Astrocyte of the hippocampus (primary cell): ENCODE data around the gene FMN1.

ENCODE experiments used
- DNase-seq: peaks from one replicate; pipeline ENCODE4 v3.0.0; 2011; ENCODE audit warnings: low read depth, low spot score

Gene FMN1

GRCh38 chr15:32830241-32830640 is 364.3 kb downstream of the FMN1 start:
- DNase-seq, result no peak

GRCh38 chr15:32829436-32829835 is 365.1 kb downstream of the FMN1 start:
- no peak for DNase-seq

GRCh38 chr15:32828507-32829186 is 365.9 kb downstream of the FMN1 start:
- DNase-seq, result no peak

GRCh38 chr15:32826685-32827084 is 367.8 kb downstream of the FMN1 start:
- DNase-seq, result no peak

- DNase-seq, result peak; percentile 47
Observed at GRCh38 chr15:32825219-32825618, 369.3 kb downstream of the FMN1 start.

GRCh38 chr15:32824777-32825176 is 369.7 kb downstream of the FMN1 start:
- DNase-seq, result peak; percentile 88

GRCh38 chr15:32823750-32824149 is 370.8 kb downstream of the FMN1 start:
- no peak for DNase-seq

- no peak for DNase-seq
Observed at GRCh38 chr15:32822739-32823138, 371.8 kb downstream of the FMN1 start.

GRCh38 chr15:32819448-32819847 is 375.1 kb downstream of the FMN1 start:
- no peak for DNase-seq

- no peak for DNase-seq
Observed at GRCh38 chr15:32818758-32819447, 375.6 kb downstream of the FMN1 start.

- DNase-seq, result no peak
Observed at GRCh38 chr15:32817577-32817976, 376.9 kb downstream of the FMN1 start.

- DNase-seq, result no peak
Observed at GRCh38 chr15:32807331-32807730, 387.2 kb downstream of the FMN1 start.

GRCh38 chr15:32803631-32804030 is 390.9 kb downstream of the FMN1 start:
- DNase-seq, result no peak

GRCh38 chr15:32802286-32802936 is 392.1 kb downstream of the FMN1 start:
- DNase-seq, result peak; percentile 89

- no peak for DNase-seq
Observed at GRCh38 chr15:32799936-32800535, 394.5 kb downstream of the FMN1 start.

GRCh38 chr15:32796856-32797255 is 397.7 kb downstream of the FMN1 start:
- no peak for DNase-seq

GRCh38 chr15:32794973-32795372 is 399.5 kb downstream of the FMN1 start:
- DNase-seq, result no peak

- no peak for DNase-seq
Observed at GRCh38 chr15:32792436-32792835, 402.1 kb downstream of the FMN1 start.

GRCh38 chr15:32790352-32790999 is 404.0 kb downstream of the FMN1 start:
- DNase-seq, result peak; percentile 15

- DNase-seq, result no peak
Observed at GRCh38 chr15:32787949-32788348, 406.6 kb downstream of the FMN1 start.

- DNase-seq, result peak; percentile 17
Observed at GRCh38 chr15:32786906-32787305, 407.6 kb downstream of the FMN1 start.

GRCh38 chr15:32784581-32784980 is 409.9 kb downstream of the FMN1 start:
- DNase-seq, result no peak
